Uterus (tissue), 2 donors: ENCODE data around the gene STK17A.
"Not testable (repeated sequence)": the region's sequence is repeated elsewhere in the genome, so short reads cannot be mapped to it uniquely, and the experiment has no call there.

ENCODE experiments used
- POLR2A ChIP-seq, 2 donors: fragments of 450-650 bp; IDR thresholded peaks; one replicate each; pipeline ENCODE4 v1.6.1; 2016; ENCODE audit warnings: antibody characterized with exemption in 2 of 2, mild to moderate bottlenecking in 1 of 2, moderate library complexity in 1 of 2
- TF ChIP-seq, protein P1 (sequence below), 4 experiments: fragments of 200-600 bp in 2 of 4; fragments of 450-650 bp in 2 of 4; sonication (generic) in 2 of 4; IDR thresholded peaks; one replicate each; pipeline ENCODE4 v1.5.1; 2016 to 2019; ENCODE audit warnings: antibody characterized with exemption in 4 of 4, mild to moderate bottlenecking in 2 of 4, moderate library complexity in 1 of 4

DNA sequence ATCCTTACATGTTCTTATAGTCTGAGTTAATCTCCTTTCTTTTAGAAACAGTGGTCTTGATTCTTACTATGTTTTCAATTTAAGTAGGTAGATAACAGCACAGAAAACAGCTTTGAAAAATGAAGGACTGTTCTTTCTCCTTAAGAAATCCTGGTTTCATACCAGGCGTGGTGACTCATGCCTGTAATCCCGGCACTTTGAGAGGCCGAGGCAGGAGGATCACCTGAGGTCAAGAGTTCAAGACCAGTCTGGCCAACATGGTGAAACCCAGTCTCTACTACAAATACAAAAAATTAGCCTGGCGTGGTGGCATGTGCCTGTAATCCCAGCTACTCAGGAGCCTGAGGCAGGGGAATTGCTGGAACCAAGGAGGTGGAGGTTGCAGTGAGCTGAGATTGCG, 13.5 kb downstream of the STK17A start:
- TF ChIP-seq, protein P1, sequence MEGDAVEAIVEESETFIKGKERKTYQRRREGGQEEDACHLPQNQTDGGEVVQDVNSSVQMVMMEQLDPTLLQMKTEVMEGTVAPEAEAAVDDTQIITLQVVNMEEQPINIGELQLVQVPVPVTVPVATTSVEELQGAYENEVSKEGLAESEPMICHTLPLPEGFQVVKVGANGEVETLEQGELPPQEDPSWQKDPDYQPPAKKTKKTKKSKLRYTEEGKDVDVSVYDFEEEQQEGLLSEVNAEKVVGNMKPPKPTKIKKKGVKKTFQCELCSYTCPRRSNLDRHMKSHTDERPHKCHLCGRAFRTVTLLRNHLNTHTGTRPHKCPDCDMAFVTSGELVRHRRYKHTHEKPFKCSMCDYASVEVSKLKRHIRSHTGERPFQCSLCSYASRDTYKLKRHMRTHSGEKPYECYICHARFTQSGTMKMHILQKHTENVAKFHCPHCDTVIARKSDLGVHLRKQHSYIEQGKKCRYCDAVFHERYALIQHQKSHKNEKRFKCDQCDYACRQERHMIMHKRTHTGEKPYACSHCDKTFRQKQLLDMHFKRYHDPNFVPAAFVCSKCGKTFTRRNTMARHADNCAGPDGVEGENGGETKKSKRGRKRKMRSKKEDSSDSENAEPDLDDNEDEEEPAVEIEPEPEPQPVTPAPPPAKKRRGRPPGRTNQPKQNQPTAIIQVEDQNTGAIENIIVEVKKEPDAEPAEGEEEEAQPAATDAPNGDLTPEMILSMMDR (IDR thresholded peaks at IDR 0.05), result not testable (repeated sequence)
- not testable (repeated sequence) for TF ChIP-seq POLR2A (IDR thresholded peaks at IDR 0.05)
